Measurements from ENCODE around the gene NLRP6.
"Not testable (repeated sequence)": the region's sequence is repeated elsewhere in the genome, so short reads cannot be mapped to it uniquely, and the experiment has no call there.

The NLRP6 gene

DNA sequence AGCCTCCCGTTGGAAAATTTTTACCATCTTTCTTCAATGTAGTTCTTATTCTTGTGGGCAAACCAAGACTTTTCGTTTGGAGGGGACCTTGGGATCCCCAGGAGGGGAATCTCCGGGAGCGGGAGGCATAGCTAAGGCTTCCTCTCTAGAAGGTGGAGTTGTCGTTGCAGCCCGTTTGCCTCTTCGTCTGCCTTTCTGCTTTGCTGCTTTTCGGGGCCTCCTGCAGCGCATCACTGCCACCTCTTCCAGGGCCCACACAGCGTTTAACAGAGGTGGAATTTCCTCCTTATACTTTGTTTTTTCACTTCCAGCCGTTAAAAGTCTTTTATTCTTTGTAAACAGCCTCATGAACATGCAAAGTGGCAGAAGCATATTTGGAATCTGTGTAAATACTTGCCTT is 45.9 kb downstream of the NLRP6 start:
- in situ Hi-C loops (cut with HindIII; ENCODE audit: low sequenced_read_pairs), result no loop called here
- TF ChIP-seq, protein P1, sequence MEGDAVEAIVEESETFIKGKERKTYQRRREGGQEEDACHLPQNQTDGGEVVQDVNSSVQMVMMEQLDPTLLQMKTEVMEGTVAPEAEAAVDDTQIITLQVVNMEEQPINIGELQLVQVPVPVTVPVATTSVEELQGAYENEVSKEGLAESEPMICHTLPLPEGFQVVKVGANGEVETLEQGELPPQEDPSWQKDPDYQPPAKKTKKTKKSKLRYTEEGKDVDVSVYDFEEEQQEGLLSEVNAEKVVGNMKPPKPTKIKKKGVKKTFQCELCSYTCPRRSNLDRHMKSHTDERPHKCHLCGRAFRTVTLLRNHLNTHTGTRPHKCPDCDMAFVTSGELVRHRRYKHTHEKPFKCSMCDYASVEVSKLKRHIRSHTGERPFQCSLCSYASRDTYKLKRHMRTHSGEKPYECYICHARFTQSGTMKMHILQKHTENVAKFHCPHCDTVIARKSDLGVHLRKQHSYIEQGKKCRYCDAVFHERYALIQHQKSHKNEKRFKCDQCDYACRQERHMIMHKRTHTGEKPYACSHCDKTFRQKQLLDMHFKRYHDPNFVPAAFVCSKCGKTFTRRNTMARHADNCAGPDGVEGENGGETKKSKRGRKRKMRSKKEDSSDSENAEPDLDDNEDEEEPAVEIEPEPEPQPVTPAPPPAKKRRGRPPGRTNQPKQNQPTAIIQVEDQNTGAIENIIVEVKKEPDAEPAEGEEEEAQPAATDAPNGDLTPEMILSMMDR (IDR thresholded peaks at IDR 0.05; ENCODE audit: low read depth, low read length, missing control alignments), result no peak
- DNase-seq (ENCODE audit: low read depth), result no peak
- H3K4me3 ChIP-seq (ENCODE audit: low read depth, low read length), result no peak overlapping the region

DNA sequence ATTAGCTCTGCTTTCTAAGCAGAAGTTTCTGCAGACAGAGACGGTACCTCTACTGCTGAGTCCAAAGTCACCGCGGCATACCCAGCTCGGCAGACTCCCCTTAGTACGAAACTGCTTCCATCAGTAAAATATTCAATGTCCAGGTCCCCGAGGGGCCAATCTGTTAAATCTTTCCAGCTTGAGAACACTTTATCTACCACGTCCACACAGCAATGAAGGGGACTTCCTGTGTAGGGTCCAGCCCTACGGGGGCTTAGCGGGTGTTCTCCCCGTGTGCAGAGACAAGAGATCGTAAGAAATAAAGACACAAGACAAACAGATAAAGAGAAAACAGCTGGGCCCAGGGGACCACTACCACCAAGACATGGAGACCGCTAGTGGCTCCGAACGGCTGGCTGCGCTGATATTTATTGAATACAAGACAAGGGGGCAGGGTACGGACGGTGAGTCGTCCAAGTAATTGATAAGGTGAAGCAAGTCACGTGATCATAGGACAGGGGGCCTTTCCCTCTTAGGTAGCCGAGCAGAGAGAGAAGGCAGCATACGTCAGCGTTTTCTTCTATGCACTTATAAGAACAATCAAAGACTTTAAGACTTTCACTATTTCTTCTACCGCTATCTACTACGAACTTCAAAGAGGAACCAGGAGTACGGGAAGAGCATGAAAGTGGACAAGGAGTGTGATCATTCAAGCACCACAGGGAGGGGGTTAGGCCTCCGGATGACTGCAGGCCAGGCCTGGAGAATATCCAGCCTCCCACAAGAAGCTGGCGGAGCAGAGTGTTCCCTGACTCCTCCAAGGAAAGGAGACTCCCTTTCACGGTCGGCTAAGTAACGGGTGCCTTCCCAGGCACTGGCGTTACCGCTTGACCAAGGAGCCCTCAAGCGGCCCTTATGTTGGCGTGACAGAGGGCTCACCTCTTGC is 46.6 kb downstream of the NLRP6 start:
- DNase-seq (ENCODE audit: low read depth); H3K4me3 ChIP-seq (ENCODE audit: low read depth, low read length); in situ Hi-C loops (cut with HindIII; ENCODE audit: low sequenced_read_pairs): not testable (repeated sequence)

DNA sequence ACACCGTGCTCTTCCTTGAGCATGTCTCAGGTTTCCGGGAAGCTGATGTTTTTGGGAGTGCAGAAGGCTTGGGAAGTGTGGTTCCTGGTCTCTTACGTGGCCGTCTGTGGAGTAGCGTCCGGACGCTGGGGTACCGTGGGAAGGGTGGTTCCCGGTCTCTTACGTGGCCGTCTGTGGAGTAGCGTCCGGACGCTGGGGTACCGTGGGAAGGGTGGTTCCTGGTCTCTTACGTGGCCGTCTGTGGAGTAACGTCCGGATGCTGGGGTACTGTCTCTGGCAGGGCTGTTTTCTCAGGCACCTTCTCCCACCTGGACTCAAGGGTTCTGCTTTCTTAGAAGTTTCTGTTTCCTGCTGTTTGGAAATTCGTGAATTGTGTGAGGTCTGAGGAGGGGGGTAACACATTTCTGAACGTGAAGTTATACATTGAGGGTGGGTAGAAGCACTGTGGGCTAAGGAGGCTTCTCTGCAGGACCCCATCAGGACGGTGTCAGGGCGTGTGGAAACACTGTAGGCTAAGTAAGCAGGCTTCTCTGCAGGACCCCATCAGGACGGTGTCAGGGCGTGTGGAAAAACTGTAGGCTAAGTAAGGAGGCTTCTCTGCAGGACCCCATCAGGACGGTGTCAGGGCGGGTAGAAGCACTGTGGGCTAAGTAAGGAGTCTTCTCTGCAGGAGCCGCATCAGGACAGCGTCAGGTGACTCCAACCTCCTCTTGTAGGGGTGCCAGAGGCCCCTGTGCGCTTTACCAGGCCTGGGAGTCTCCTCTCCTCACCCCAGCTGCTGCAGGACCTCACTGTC is 47.8 kb downstream of the NLRP6 start:
- in situ Hi-C loops (cut with HindIII; ENCODE audit: low sequenced_read_pairs), result no loop called here
- DNase-seq (ENCODE audit: low read depth), result no peak
- TF ChIP-seq, protein P1 (IDR thresholded peaks at IDR 0.05; ENCODE audit: low read depth, low read length, missing control alignments), result no peak
- no peak overlapping the region for H3K4me3 ChIP-seq (ENCODE audit: low read depth, low read length)

DNA sequence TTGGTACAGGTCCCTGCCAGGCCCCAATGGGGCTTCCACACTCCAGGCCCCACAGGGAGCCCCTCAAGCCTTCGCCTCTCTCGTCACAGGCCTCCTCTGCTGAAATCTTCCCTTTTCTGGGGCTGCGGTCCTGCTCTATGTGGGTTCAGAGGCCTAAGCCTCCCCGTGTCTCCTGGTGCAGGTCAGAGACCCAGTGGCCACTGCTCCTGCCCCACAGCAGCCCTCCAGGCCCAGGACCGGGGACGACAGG is 48.3 kb downstream of the NLRP6 start:
- no peak overlapping the region for H3K4me3 ChIP-seq (ENCODE audit: low read depth, low read length)
- in situ Hi-C loops (cut with HindIII; ENCODE audit: low sequenced_read_pairs), result no loop called here
- no peak for DNase-seq (ENCODE audit: low read depth)
- TF ChIP-seq, protein P1 (IDR thresholded peaks at IDR 0.05; ENCODE audit: low read depth, low read length, missing control alignments), result no peak

DNA sequence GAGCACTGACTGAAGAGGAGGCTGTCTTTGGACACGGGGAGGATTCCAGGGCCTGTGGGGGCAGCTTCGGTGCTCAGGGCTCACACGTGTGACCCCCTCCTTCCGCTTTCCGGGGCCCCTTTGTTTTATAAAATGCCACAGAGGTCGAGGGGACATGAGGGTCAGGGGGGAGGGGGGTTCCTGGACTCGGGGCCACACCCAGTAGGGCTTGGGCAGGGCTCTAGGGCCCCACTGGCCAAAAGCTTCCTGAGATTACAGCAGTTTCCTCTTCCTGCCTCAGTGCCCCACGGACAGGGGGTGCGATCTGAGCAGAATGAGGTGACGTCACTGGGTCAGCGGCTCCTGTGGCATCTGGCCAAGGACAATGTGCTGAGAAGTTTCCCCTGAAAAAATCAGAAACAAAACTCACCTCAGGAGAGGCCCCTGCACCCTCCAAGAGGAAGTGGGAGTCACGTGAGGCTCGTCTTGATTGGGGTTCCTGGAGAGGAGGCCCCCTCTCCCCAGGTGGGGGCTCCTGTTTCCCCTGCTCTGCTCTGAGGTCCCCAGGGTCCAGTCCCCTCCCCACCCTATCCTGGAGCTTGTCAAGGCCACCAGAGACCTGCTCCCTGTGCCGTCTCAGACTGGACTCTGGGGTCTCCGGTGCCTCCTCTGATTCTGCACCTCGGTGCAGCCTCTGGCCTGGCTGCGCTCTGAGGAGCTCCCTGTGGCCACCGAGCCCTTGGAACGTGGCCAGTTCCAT is 48.8 kb downstream of the NLRP6 start:
- in situ Hi-C loops (cut with HindIII; ENCODE audit: low sequenced_read_pairs), result no loop called here
- no peak overlapping the region for H3K4me3 ChIP-seq (ENCODE audit: low read depth, low read length)
- no peak for DNase-seq (ENCODE audit: low read depth)
- TF ChIP-seq, protein P1 (IDR thresholded peaks at IDR 0.05; ENCODE audit: low read depth, low read length, missing control alignments), result no peak

DNA sequence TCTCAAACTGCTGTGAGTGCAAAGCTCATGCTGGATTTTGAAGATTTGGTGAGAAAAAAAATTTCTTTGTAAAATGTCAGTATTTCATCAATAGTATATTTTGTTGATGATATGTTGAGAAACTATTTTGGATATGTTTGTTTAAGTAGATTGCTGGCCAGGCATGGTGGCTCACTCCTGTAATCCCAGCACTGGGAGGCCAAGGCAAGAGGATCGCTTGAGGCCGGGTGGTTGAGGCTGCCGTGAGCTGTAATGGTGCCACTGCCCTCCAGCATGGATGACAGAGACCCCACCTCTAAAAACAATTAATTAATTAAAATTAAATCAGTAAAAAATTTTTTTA is 49.3 kb downstream of the NLRP6 start:
- no peak for DNase-seq (ENCODE audit: low read depth)
- TF ChIP-seq, protein P1 (IDR thresholded peaks at IDR 0.05; ENCODE audit: low read depth, low read length, missing control alignments), result no peak
- no peak overlapping the region for H3K4me3 ChIP-seq (ENCODE audit: low read depth, low read length)
- in situ Hi-C loops (cut with HindIII; ENCODE audit: low sequenced_read_pairs), result no loop called here

Data from astrocyte of the cerebellum (primary cell).